ENCODE data around the gene SORCS3.

DNA sequence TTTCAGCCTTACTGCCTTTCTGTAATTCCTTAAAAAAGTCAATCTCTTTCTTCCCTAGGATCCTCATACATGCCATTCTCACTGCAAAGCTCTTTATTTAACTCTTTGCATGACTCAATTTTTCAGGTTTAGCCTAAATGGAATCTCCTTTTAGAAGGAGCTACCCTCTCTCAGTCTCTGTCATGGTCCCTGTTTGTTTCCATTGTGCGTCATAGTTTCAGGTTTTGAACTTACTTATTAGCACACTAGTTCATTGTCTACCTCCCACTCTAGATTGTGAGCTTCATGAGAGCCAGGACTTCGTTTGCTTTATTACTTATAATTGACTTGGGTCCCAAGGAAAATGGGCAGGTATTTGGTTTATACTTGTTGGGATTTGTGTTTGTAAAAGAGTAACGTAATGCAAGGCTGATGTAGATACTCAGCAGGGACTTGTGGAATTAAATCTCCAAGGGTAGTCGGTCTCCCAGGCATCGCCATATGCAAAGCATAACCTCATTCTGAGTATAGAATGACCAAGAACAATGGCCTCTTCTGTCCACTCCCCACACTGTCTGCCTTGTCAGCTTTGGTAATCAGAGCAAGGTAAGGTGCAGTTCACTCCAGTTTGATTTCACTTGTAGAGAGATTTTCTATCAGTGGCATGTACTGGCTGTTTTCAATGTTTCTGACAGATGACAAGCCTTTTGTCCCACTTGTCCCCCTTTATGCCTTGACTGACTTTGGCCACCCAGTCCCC is 252.0 kb downstream of the SORCS3 start:
- no peak for TF ChIP-seq EZH2 (IDR thresholded peaks at IDR 0.05; ENCODE audit: borderline replicate concordance, low read depth, low read length, severe bottlenecking)
- TF ChIP-seq, protein P1, sequence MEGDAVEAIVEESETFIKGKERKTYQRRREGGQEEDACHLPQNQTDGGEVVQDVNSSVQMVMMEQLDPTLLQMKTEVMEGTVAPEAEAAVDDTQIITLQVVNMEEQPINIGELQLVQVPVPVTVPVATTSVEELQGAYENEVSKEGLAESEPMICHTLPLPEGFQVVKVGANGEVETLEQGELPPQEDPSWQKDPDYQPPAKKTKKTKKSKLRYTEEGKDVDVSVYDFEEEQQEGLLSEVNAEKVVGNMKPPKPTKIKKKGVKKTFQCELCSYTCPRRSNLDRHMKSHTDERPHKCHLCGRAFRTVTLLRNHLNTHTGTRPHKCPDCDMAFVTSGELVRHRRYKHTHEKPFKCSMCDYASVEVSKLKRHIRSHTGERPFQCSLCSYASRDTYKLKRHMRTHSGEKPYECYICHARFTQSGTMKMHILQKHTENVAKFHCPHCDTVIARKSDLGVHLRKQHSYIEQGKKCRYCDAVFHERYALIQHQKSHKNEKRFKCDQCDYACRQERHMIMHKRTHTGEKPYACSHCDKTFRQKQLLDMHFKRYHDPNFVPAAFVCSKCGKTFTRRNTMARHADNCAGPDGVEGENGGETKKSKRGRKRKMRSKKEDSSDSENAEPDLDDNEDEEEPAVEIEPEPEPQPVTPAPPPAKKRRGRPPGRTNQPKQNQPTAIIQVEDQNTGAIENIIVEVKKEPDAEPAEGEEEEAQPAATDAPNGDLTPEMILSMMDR (IDR thresholded peaks at IDR 0.05; ENCODE audit: borderline replicate concordance, extremely low read depth, low read length, poor library complexity, severe bottlenecking): no peak
